PC-9 (cell line): ENCODE results near the gene WDR43. TPM values are rescaled to one million over a fixed set of nuclear protein-coding genes. Genes with fewer than 3 reads are reported as not detected.

Source experiments
- BruUV-seq: library from RNA; stranded (reverse); fragments of 400-500 nt; replicated peaks from 2 replicates; lab custom pipeline; 2021; lab: Mats Ljungman, UMichigan
- CTCF ChIA-PET: fragments of 300-600 bp; sonication (Branson Sonifier 250); formaldehyde crosslinking; loops from one replicate; lab custom pipeline; 2022; ENCODE audit warnings: antibody characterized with exemption; lab: Charles Lee
- POLR2A ChIA-PET: fragments of 300-600 bp; sonication (Branson Sonifier 250); formaldehyde crosslinking; loops from one replicate; lab custom pipeline; 2022; ENCODE audit warnings: antibody characterized with exemption; ENCODE audit not compliant: unreplicated experiment; lab: Charles Lee
- DNase-seq, 2 experiments: peaks; one replicate each; pipeline versions ENCODE4 v3.0.0 to v3.0.0-alpha.2; 2015 to 2022; ENCODE audit warnings: mixed read lengths in 1 of 2
- H2AFZ ChIP-seq: fragments of 200-600 bp; sonication (generic); 2 replicates; pipeline ENCODE4 v1.8.1; 2017; ENCODE audit warnings: antibody characterized with exemption
- H3F3A ChIP-seq: fragments of 200-600 bp; sonication (generic); 2 replicates; pipeline ENCODE4 v1.8.1; 2017; ENCODE audit warnings: antibody characterized with exemption, mild to moderate bottlenecking, low read depth; ENCODE audit not compliant: insufficient read depth
- H3K27ac ChIP-seq: fragments of 200-600 bp; sonication (generic); 2 replicates; pipeline ENCODE4 v1.6.1; 2016; ENCODE audit warnings: mixed run types
- H3K27me3 ChIP-seq: fragments of 200-600 bp; sonication (generic); 2 replicates; pipeline ENCODE4 v1.6.1; 2016; ENCODE audit warnings: low read depth, mixed run types; ENCODE audit not compliant: insufficient read depth
- H3K36me3 ChIP-seq: fragments of 200-600 bp; sonication (generic); 2 replicates; pipeline ENCODE4 v1.6.1; 2016; ENCODE audit warnings: low read depth, mixed run types
- H3K4me1 ChIP-seq: fragments of 200-600 bp; sonication (generic); replicated peaks from 2 replicates; pipeline ENCODE4 v1.6.1; 2016; ENCODE audit warnings: mixed run types; ENCODE audit not compliant: insufficient read depth
- H3K4me2 ChIP-seq: fragments of 200-600 bp; sonication (generic); 2 replicates; pipeline ENCODE4 v1.6.1; 2017; ENCODE audit warnings: mixed run types
- H3K4me3 ChIP-seq: fragments of 200-600 bp; sonication (generic); 2 replicates; pipeline ENCODE4 v1.6.1; 2016; ENCODE audit warnings: mixed run types
- H3K79me2 ChIP-seq: fragments of 200-600 bp; sonication (generic); 2 replicates; pipeline ENCODE4 v1.6.1; 2017; ENCODE audit warnings: low read depth, mixed run types
- H3K9me2 ChIP-seq: fragments of 200-600 bp; sonication (generic); 2 replicates; pipeline ENCODE4 v1.8.1; 2017; ENCODE audit warnings: mild to moderate bottlenecking; ENCODE audit not compliant: insufficient read depth
- H3K9me3 ChIP-seq: fragments of 200-600 bp; sonication (generic); 2 replicates; pipeline ENCODE4 v1.8.1; 2016; ENCODE audit warnings: low read depth; ENCODE audit not compliant: insufficient read depth
- H4K20me1 ChIP-seq: fragments of 200-600 bp; sonication (generic); 2 replicates; pipeline ENCODE4 v1.8.1; 2017; ENCODE audit not compliant: insufficient read depth
- EZH2 ChIP-seq: fragments of 200-600 bp; sonication (generic); IDR thresholded peaks from 2 replicates; pipeline ENCODE4 v1.8.0; 2017; ENCODE audit warnings: antibody characterized with exemption, low read depth
- intact Hi-C: fragments of 100-400 bp; cut with micrococcal nuclease; formaldehyde crosslinking; loops from one replicate; pipeline ENCODE4 v1.10.0; 2022; ENCODE audit not compliant: unreplicated experiment
- total RNA-seq: library from RNA; stranded (reverse); gene quantifications from 2 replicates; pipeline ENCODE4 v1.2.3, GENCODE V29; 2021
- TF ChIP-seq, protein P1 (sequence below): fragments of 200-600 bp; sonication (generic); conservative IDR thresholded peaks from 2 replicates; pipeline ENCODE4 v1.6.1; 2017; ENCODE audit warnings: mixed run types, antibody characterized with exemption, mild to moderate bottlenecking, moderate library complexity

WDR43 gene
- total RNA-seq, 1 experiment from 2014 or later: 57.9 TPM

DNA sequence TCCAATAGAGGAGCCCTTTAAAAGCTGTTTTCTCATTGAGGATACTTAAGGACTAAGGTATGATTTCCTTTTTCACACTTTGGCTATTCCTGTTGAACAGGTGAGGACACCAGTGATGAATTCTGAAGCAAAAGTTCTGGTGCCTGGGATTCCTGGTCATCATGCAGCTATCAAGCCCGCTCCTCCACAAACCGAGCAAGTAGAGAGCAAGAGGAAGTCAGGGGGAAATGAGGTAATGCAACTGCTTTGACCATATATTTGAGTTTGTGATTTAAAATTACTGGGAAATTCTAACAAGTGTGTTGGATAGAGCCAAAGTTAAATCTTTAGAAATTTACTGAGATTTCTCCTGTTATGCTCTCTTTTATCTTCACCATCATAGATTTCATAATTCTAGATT, 33.0 kb downstream of the WDR43 start:
- Histone ChIP-seq H4K20me1 (peaks cover 86% of the 10 kb centered on the region), H3K9me2 (no peaks in the 10 kb centered on the region), H3K4me1 (no peaks in the 10 kb centered on the region), H3K36me3 (peaks cover 68% of the 10 kb centered on the region), H3K27me3 (no peaks in the 10 kb centered on the region), H3K9me3 (no peaks in the 10 kb centered on the region), H3K4me3 (no peak overlapping the region), H3K27ac (no peak overlapping the region), H2AFZ (no peak overlapping the region), H3K4me2 (no peak overlapping the region), H3K79me2 (peaks cover 50% of the 10 kb centered on the region), H3F3A (peaks cover 60% of the 10 kb centered on the region)
- DNase-seq: no peak
- CTCF ChIA-PET: no interaction called here
- intact Hi-C loops: loop anchor here (10.0 kb wide), 1 partner anchor 353 kb away; no protein-coding TSS in a partner anchor
- POLR2A ChIA-PET: no interaction called here
- BruUV-seq: no TSS peak
- no peak for TF ChIP-seq EZH2
- TF ChIP-seq, protein P1, sequence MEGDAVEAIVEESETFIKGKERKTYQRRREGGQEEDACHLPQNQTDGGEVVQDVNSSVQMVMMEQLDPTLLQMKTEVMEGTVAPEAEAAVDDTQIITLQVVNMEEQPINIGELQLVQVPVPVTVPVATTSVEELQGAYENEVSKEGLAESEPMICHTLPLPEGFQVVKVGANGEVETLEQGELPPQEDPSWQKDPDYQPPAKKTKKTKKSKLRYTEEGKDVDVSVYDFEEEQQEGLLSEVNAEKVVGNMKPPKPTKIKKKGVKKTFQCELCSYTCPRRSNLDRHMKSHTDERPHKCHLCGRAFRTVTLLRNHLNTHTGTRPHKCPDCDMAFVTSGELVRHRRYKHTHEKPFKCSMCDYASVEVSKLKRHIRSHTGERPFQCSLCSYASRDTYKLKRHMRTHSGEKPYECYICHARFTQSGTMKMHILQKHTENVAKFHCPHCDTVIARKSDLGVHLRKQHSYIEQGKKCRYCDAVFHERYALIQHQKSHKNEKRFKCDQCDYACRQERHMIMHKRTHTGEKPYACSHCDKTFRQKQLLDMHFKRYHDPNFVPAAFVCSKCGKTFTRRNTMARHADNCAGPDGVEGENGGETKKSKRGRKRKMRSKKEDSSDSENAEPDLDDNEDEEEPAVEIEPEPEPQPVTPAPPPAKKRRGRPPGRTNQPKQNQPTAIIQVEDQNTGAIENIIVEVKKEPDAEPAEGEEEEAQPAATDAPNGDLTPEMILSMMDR: no peak

DNA sequence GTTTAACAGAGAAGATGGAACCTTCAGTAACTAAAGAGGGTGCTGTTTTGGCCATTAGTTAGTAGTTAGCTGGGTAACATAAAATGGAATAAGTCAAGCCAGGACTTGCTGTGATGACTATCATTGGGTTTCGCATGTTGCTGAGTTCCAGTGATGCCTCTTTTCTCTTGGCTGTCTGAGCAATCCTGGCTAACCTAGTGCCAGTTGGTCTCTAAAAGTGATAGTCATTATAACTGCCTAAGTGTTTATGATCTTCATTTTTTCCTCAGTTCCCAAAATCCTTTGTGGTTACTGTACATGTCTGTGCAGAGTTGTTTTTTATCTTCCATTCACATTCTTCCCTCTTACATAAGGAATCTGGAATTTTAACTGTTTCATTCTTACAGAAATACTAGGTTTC, 33.4 kb downstream of the WDR43 start:
- no peak for DNase-seq
- no peak overlapping the region for H2AFZ ChIP-seq
- no peak overlapping the region for H3K27ac ChIP-seq
- no peaks in the 10 kb centered on the region for H3K9me3 ChIP-seq
- H3K4me2 ChIP-seq: no peak overlapping the region
- no peaks in the 10 kb centered on the region for H3K27me3 ChIP-seq
- H3K4me1 ChIP-seq: no peaks in the 10 kb centered on the region
- H3K4me3 ChIP-seq: no peak overlapping the region
- no peak for TF ChIP-seq EZH2
- TF ChIP-seq, protein P1: no peak
- H3F3A ChIP-seq: peaks cover 62% of the 10 kb centered on the region
- peaks cover 46% of the 10 kb centered on the region for H3K79me2 ChIP-seq
- H4K20me1 ChIP-seq: peaks cover 86% of the 10 kb centered on the region
- no peaks in the 10 kb centered on the region for H3K9me2 ChIP-seq
- CTCF ChIA-PET: no interaction called here
- intact Hi-C loops: loop anchor here (10.0 kb wide), 1 partner anchor 353 kb away; no protein-coding TSS in a partner anchor
- H3K36me3 ChIP-seq: peaks cover 66% of the 10 kb centered on the region
- BruUV-seq: no TSS peak
- POLR2A ChIA-PET: no interaction called here

DNA sequence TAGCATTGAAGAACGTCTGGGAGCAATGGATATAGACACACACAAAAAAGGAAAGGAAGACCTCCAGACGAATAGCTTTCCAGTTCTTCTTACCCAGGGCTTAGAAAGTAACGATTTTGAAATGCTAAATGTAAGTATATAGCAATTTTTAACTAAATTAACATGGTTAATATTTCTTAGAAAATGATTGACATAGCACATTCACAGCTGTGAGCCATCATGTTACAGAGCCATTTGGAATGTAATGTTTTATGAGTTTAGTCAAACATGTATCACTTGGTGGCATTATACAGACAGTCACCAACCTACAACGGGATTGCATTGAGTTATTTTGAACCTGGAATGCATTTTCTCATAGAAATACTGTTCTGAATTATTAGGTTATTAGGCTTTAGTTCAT, 35.1 kb downstream of the WDR43 start:
- H3F3A ChIP-seq: peaks cover 59% of the 10 kb centered on the region
- H4K20me1 ChIP-seq: peaks cover 88% of the 10 kb centered on the region
- H3K4me1 ChIP-seq: no peaks in the 10 kb centered on the region
- H3K36me3 ChIP-seq: peaks cover 70% of the 10 kb centered on the region
- BruUV-seq: no TSS peak
- DNase-seq: no peak
- H3K4me2 ChIP-seq: no peak overlapping the region
- no peak overlapping the region for H2AFZ ChIP-seq
- POLR2A ChIA-PET: no interaction called here
- H3K79me2 ChIP-seq: peaks cover 33% of the 10 kb centered on the region
- CTCF ChIA-PET: no interaction called here
- intact Hi-C loops: loop anchor here (10.0 kb wide), 1 partner anchor 355 kb away; no protein-coding TSS in a partner anchor
- no peaks in the 10 kb centered on the region for H3K9me3 ChIP-seq
- H3K9me2 ChIP-seq: no peaks in the 10 kb centered on the region
- no peaks in the 10 kb centered on the region for H3K27me3 ChIP-seq
- H3K4me3 ChIP-seq: no peak overlapping the region
- no peak for TF ChIP-seq EZH2
- TF ChIP-seq, protein P1: no peak
- H3K27ac ChIP-seq: no peak overlapping the region
